ENCODE results near the gene IL7R. TPM values are rescaled to one million over a fixed set of nuclear protein-coding genes. Genes with fewer than 3 reads are reported as not detected.

IL7R gene
- total RNA-seq, 1 experiment from 2014 or later: not detected

DNA sequence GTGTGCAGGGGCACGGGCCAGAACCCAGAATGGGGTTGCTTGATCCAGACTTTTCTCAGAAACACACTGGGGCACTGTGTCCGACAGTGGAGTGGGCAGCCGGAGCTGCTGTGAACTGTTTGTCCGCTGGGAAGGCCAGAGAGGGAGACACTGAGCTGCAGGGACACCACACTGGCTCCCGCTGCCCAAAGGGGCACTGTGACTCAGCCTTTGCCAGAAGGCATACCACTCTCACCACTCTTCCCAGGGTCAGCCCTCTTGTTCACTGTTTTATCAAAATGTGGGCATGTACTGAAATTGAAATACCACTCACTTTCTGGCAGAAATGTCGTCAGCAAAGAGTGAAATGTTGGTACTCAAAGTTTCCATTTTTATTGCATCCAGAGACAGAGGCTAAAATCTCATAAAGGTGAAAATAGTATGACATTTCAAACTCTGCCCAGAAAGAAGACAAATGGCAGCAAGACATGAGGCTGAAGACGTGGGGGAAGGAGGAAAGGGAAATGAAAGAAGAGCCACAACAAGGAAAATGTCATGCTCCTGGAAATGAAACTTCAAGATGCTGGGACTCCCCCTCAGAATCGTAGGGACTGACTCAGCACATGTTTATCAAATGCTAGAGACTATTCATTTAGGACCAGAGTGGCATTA is 4.5 kb upstream of the IL7R start:
- no CpG with 5 or more reads among the region's 8 CpGs for WGBS (ENCODE audit: extremely low coverage, insufficient read length, low lambda C conversion rate)
- H2BK120ac ChIP-seq (ENCODE audit: low read depth, low read length, poor library complexity, severe bottlenecking): no peak overlapping the region

More for the DNA sequence above, 4.5 kb upstream of the IL7R start:
- H3K79me2 ChIP-seq (ENCODE audit: insufficient read depth, low read length): no peaks in the 10 kb centered on the region
- H4K8ac ChIP-seq (replicated peaks; ENCODE audit: insufficient read length, low read depth, low read length): no peak overlapping the region
- peaks cover 7% of the 10 kb centered on the region for H3K9me3 ChIP-seq (ENCODE audit: control insufficient read depth, low read depth, low read length)
- H3K27ac ChIP-seq (ENCODE audit: insufficient read length, low read depth, low read length): no peak overlapping the region
- H3T11ph ChIP-seq (ENCODE audit: low read length): no peak overlapping the region
- H2BK5ac ChIP-seq (ENCODE audit: insufficient read length, low read length): no peak overlapping the region
- no peak overlapping the region for H4K5ac ChIP-seq (ENCODE audit: insufficient read length, low read depth, low read length)
- no peak overlapping the region for H2AK5ac ChIP-seq (ENCODE audit: insufficient read length, low read length)
- Mint-ChIP-seq H3K27ac (no peak overlapping the region), H3K4me1 (peaks cover 4 to 5% of the 10 kb centered on the region in 2 experiments; a peak in 2 of 4 replicates), H3K36me3 (ENCODE audit: insufficient read depth in 1 of 3, low read depth in 3 of 3) (no peaks in the 10 kb centered on the region; a peak in 1 of 7 replicates), H3K9me3 (peaks cover 7 to 10% of the 10 kb centered on the region in 2 experiments), H3K4me3 (no peak overlapping the region), H3K27me3 (ENCODE audit: low read depth) (peaks cover 3% of the 10 kb centered on the region; the same call in 1 of the 2 replicates)
- no peak overlapping the region for H3K9ac ChIP-seq (ENCODE audit: extremely low read depth, insufficient read length, low read length)
- no peaks in the 10 kb centered on the region for H4K20me1 ChIP-seq (ENCODE audit: control insufficient read depth, insufficient read depth, insufficient read length)
- H2BK20ac ChIP-seq (ENCODE audit: low read depth, low read length, poor library complexity, severe bottlenecking): no peak overlapping the region
- no peak overlapping the region for H2BK12ac ChIP-seq (ENCODE audit: insufficient read length, low read depth, low read length)
- no peak overlapping the region for H3K14ac ChIP-seq (ENCODE audit: insufficient read depth, low read length)
- H3K56ac ChIP-seq (ENCODE audit: insufficient read length, low read depth, low read length): no peak overlapping the region
- H3K4me2 ChIP-seq (ENCODE audit: insufficient read depth, insufficient read length, low read length): no peak overlapping the region
- H3K18ac ChIP-seq (ENCODE audit: insufficient read length, low read depth, low read length): no peak overlapping the region
- no peaks in the 10 kb centered on the region for H3K27me3 ChIP-seq (ENCODE audit: insufficient read depth, low read length)
- DNase-seq: peak; percentile 35
- H3K79me1 ChIP-seq (ENCODE audit: insufficient read depth, low read depth, low read length, poor library complexity, severe bottlenecking): no peaks in the 10 kb centered on the region
- H3K23ac ChIP-seq (ENCODE audit: insufficient read length, low read depth, low read length): no peak overlapping the region
- no peak overlapping the region for H2BK15ac ChIP-seq (ENCODE audit: low read depth, low read length)
- H4K91ac ChIP-seq (ENCODE audit: insufficient read length, low read depth, low read length): no peak overlapping the region
- H3K4me1 ChIP-seq (ENCODE audit: insufficient read depth, low read length): no peaks in the 10 kb centered on the region
- TF ChIP-seq, protein P1, sequence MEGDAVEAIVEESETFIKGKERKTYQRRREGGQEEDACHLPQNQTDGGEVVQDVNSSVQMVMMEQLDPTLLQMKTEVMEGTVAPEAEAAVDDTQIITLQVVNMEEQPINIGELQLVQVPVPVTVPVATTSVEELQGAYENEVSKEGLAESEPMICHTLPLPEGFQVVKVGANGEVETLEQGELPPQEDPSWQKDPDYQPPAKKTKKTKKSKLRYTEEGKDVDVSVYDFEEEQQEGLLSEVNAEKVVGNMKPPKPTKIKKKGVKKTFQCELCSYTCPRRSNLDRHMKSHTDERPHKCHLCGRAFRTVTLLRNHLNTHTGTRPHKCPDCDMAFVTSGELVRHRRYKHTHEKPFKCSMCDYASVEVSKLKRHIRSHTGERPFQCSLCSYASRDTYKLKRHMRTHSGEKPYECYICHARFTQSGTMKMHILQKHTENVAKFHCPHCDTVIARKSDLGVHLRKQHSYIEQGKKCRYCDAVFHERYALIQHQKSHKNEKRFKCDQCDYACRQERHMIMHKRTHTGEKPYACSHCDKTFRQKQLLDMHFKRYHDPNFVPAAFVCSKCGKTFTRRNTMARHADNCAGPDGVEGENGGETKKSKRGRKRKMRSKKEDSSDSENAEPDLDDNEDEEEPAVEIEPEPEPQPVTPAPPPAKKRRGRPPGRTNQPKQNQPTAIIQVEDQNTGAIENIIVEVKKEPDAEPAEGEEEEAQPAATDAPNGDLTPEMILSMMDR (conservative IDR thresholded peaks at IDR 0.05): 0 out of 3 replicates have a peak, but pooled peaks have one; percentile 21
- no peak overlapping the region for H2AFZ ChIP-seq (ENCODE audit: low read length)
- H3K23me2 ChIP-seq (ENCODE audit: insufficient read length, low read depth, low read length, poor library complexity, severe bottlenecking): no peaks in the 10 kb centered on the region
- H3K4ac ChIP-seq (ENCODE audit: low read depth, low read length): no peak overlapping the region
